PC-9 (cell line): ENCODE measurements around the gene SRGAP1.

ENCODE experiments used
- EZH2 ChIP-seq: fragments of 200-600 bp; sonication (generic); IDR thresholded peaks from 2 replicates; pipeline ENCODE4 v1.8.0; 2017; ENCODE audit warnings: antibody characterized with exemption, low read depth
- TF ChIP-seq, protein P1 (sequence below): fragments of 200-600 bp; sonication (generic); conservative IDR thresholded peaks from 2 replicates; pipeline ENCODE4 v1.6.1; 2017; ENCODE audit warnings: mixed run types, antibody characterized with exemption, mild to moderate bottlenecking, moderate library complexity

GRCh38 chr12:64160021-64160710, 315.7 kb downstream of the SRGAP1 start:
- TF ChIP-seq, protein P1, sequence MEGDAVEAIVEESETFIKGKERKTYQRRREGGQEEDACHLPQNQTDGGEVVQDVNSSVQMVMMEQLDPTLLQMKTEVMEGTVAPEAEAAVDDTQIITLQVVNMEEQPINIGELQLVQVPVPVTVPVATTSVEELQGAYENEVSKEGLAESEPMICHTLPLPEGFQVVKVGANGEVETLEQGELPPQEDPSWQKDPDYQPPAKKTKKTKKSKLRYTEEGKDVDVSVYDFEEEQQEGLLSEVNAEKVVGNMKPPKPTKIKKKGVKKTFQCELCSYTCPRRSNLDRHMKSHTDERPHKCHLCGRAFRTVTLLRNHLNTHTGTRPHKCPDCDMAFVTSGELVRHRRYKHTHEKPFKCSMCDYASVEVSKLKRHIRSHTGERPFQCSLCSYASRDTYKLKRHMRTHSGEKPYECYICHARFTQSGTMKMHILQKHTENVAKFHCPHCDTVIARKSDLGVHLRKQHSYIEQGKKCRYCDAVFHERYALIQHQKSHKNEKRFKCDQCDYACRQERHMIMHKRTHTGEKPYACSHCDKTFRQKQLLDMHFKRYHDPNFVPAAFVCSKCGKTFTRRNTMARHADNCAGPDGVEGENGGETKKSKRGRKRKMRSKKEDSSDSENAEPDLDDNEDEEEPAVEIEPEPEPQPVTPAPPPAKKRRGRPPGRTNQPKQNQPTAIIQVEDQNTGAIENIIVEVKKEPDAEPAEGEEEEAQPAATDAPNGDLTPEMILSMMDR: no peak
- TF ChIP-seq EZH2: no peak
